K562 (cell line): Measurements from ENCODE around the gene SFT2D2. TPM values are rescaled to one million over a fixed set of nuclear protein-coding genes. Genes with fewer than 3 reads are reported as not detected.

Experiments used
- CBX3 ChIP-seq, 2 experiments: IDR thresholded peaks; 1 replicate in 1 of 2; 2 replicates in 1 of 2; pipeline ENCODE4 v1.6.1; 2012; ENCODE audit warnings: inconsistent platforms in 2 of 2, low read length in 2 of 2, borderline replicate concordance in 1 of 2, control low read depth in 1 of 2
- ELF1 ChIP-seq: fragments of 200-800 bp; sonication (Bioruptor generic); IDR thresholded peaks from 2 replicates; pipeline ENCODE4 v1.6.1; 2016; ENCODE audit warnings: missing genetic modification characterization, missing compliant biosample characterization
- FOXK2 ChIP-seq, 2 experiments: fragments of 450-650 bp; IDR thresholded peaks in 1 of 2; conservative IDR thresholded peaks in 1 of 2; 2 replicates each; pipeline ENCODE4 v1.6.1; 2016; ENCODE audit warnings: low read depth in 2 of 2, mild to moderate bottlenecking in 1 of 2
- GATA2 ChIP-seq: sonication (generic); formaldehyde crosslinking; IDR thresholded peaks from 2 replicates; pipeline ENCODE4 v1.4.0; 2020; ENCODE audit warnings: mild to moderate bottlenecking, missing genetic modification reagents
- MAZ ChIP-seq, 2 experiments: fragments of 450-650 bp in 1 of 2; sonication (generic) in 1 of 2; formaldehyde crosslinking; IDR thresholded peaks in 1 of 2; conservative IDR thresholded peaks in 1 of 2; 2 replicates each; pipeline versions ENCODE4 v1.4.0 to v1.5.0; 2020; ENCODE audit warnings: mild to moderate bottlenecking in 1 of 2, missing genetic modification reagents in 1 of 2
- POU5F1 ChIP-seq: fragments of 150-350 bp; IDR thresholded peaks from 2 replicates; pipeline ENCODE4 v1.6.1; 2014; ENCODE audit warnings: borderline replicate concordance, low read length, low read depth, mild to moderate bottlenecking; ENCODE audit not compliant: partially characterized antibody
- RB1 ChIP-seq: fragments of 450-650 bp; IDR thresholded peaks from 2 replicates; pipeline ENCODE4 v1.6.1; 2017; ENCODE audit warnings: low read depth, mild to moderate bottlenecking
- SMAD4 ChIP-seq: fragments of 250-450 bp; sonication (Bioruptor Pico); conservative IDR thresholded peaks from 2 replicates; pipeline ENCODE4 v1.8.0; 2021; ENCODE audit warnings: inconsistent platforms, mild to moderate bottlenecking, moderate library complexity
- SREBF2 ChIP-seq: sonication (generic); formaldehyde crosslinking; IDR thresholded peaks from 2 replicates; pipeline ENCODE4 v1.4.0; 2020; ENCODE audit warnings: mild to moderate bottlenecking, missing genetic modification reagents
- polyA plus RNA-seq, 8 experiments: library from polyadenylated mRNA; depleted of rRNA in 4 of 8; stranded (reverse) in 5 of 8; unstranded in 3 of 8; fragments of >200 nt; fragmentation: Nextera tagmentation in 2 of 8; fragmentation: Illumina TruSeq in 1 of 8; extraction: Ambion mirVana in 2 of 8; extraction: Trizol in 1 of 8; gene quantifications; 2 replicates each; pipeline versions ENCODE4 v1.2.1 to v1.2.3, GENCODE V29; 2011 to 2014; ENCODE audit warnings: inconsistent platforms in 1 of 8, missing spikeins in 1 of 8
- total RNA-seq, 7 experiments: library from RNA; depleted of rRNA in 6 of 7; stranded (reverse); fragments of >200 nt in 6 of 7; fragmentation: Illumina TruSeq in 2 of 7; extraction: Trizol in 2 of 7; gene quantifications; 2 replicates each; pipeline versions ENCODE4 v1.2.1 to v1.2.3, GENCODE V29; 2011 to 2021; ENCODE audit warnings: low replicate concordance in 1 of 7
- TF ChIP-seq, protein P1 (sequence below): fragments of 450-650 bp; conservative IDR thresholded peaks from 2 replicates; pipeline ENCODE4 v1.6.1; 2016; ENCODE audit warnings: missing genetic modification characterization, low read depth, mild to moderate bottlenecking, missing compliant biosample characterization, moderate library complexity
- TF ChIP-seq, protein P2 (sequence below): sonication (generic); formaldehyde crosslinking; IDR thresholded peaks from 2 replicates; pipeline ENCODE4 v1.8.0; 2022; ENCODE audit warnings: mild to moderate bottlenecking, missing genetic modification reagents, borderline replicate concordance
- TF ChIP-seq, protein P3 (sequence below): fragments of 250-450 bp; sonication (Bioruptor Pico); IDR thresholded peaks from 2 replicates; pipeline ENCODE4 v1.4.0; 2020
- TF ChIP-seq, protein P4 (sequence below): IDR thresholded peaks from 2 replicates; pipeline ENCODE4 v1.6.1; 2014; ENCODE audit warnings: antibody characterized with exemption
- TF ChIP-seq, protein P5 (sequence below): fragments of 450-650 bp; formaldehyde crosslinking; IDR thresholded peaks from 2 replicates; pipeline ENCODE4 v1.4.0; 2022; ENCODE audit warnings: missing genetic modification characterization

The SFT2D2 gene
- total and polyA plus RNA-seq, 9 of the 15 experiments (the other 6 are each of a cell fraction or from before 2014, with no cell fraction given): 3.4 to 50.1 (median 21.6) TPM

DNA sequence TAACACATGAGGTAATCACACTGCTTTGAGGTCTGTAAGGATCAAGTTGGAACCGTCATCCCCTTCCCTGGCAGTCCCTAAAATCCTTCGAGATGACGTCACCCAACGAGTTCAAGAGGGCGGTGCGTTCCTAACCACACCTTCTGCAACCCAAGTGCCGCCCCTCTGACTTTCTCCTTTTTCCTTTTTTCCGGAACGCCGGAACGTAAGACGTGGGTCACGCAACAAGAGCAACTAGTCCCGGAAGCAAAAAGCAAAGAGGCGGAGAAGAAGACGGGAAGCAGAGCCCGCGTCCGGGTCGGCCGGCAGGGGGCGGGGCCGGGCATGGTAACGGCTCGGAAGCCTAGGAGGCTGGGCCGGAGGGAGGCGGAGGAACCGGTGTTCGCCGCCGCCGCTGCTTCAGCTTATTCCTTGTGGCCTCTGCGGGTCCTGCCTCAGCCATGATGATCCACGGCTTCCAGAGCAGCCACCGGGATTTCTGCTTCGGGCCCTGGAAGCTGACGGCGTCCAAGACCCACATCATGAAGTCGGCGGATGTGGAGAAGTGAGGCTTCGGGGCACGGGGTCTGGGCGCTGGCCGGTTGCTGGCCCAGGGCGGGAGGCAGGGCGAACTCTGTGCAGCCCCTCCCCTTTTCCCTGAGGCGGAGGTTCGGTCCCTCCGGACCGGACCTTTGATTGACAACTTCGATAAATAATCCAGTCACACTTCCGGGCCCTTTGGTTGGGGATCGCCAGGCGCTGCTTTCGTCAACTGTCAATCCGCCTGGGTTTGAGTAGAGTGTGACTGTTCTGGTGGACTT, 47.0 kb upstream of the SFT2D2 start, which contains the start of gene TIPRL (continued):
- TF ChIP-seq, protein P1, sequence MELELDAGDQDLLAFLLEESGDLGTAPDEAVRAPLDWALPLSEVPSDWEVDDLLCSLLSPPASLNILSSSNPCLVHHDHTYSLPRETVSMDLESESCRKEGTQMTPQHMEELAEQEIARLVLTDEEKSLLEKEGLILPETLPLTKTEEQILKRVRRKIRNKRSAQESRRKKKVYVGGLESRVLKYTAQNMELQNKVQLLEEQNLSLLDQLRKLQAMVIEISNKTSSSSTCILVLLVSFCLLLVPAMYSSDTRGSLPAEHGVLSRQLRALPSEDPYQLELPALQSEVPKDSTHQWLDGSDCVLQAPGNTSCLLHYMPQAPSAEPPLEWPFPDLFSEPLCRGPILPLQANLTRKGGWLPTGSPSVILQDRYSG: peak; percentile 92; the same call in 1 of the 2 replicates
- TF ChIP-seq ELF1 (tag) (peak; percentile 87), CBX3 (IDR thresholded peaks at IDR 0.05; ENCODE audit: borderline replicate concordance in 1 of 2, low read length in 2 of 2) (peak in 1 of 2 experiments; percentile 84; a peak in 2 of 3 replicates), POU5F1 (no peak), FOXK2 (conservative IDR thresholded peaks at IDR 0.05 in 1 of 2, IDR thresholded peaks at IDR 0.05 in 1 of 2; ENCODE audit: low read depth in 2 of 2) (peak; percentile 95 to 97), RB1 (peak; percentile 76), GATA2 (CRISPR knock-in tag) (no peak), MAZ (CRISPR knock-in tag; conservative IDR thresholded peaks at IDR 0.05 in 1 of 2, IDR thresholded peaks at IDR 0.05 in 1 of 2) (peak; percentile 82 to 84; a peak in 3 of 4 replicates), SMAD4 (CRISPR knock-in tag) (peak; percentile 65), SREBF2 (CRISPR knock-in tag) (no peak)
- TF ChIP-seq, protein P2, sequence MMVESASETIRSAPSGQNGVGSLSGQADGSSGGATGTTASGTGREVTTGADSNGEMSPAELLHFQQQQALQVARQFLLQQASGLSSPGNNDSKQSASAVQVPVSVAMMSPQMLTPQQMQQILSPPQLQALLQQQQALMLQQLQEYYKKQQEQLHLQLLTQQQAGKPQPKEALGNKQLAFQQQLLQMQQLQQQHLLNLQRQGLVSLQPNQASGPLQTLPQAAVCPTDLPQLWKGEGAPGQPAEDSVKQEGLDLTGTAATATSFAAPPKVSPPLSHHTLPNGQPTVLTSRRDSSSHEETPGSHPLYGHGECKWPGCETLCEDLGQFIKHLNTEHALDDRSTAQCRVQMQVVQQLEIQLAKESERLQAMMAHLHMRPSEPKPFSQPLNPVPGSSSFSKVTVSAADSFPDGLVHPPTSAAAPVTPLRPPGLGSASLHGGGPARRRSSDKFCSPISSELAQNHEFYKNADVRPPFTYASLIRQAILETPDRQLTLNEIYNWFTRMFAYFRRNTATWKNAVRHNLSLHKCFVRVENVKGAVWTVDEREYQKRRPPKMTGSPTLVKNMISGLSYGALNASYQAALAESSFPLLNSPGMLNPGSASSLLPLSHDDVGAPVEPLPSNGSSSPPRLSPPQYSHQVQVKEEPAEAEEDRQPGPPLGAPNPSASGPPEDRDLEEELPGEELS (CRISPR knock-in tag): peak; percentile 66; the same call in 1 of the 2 replicates
- TF ChIP-seq, protein P3, sequence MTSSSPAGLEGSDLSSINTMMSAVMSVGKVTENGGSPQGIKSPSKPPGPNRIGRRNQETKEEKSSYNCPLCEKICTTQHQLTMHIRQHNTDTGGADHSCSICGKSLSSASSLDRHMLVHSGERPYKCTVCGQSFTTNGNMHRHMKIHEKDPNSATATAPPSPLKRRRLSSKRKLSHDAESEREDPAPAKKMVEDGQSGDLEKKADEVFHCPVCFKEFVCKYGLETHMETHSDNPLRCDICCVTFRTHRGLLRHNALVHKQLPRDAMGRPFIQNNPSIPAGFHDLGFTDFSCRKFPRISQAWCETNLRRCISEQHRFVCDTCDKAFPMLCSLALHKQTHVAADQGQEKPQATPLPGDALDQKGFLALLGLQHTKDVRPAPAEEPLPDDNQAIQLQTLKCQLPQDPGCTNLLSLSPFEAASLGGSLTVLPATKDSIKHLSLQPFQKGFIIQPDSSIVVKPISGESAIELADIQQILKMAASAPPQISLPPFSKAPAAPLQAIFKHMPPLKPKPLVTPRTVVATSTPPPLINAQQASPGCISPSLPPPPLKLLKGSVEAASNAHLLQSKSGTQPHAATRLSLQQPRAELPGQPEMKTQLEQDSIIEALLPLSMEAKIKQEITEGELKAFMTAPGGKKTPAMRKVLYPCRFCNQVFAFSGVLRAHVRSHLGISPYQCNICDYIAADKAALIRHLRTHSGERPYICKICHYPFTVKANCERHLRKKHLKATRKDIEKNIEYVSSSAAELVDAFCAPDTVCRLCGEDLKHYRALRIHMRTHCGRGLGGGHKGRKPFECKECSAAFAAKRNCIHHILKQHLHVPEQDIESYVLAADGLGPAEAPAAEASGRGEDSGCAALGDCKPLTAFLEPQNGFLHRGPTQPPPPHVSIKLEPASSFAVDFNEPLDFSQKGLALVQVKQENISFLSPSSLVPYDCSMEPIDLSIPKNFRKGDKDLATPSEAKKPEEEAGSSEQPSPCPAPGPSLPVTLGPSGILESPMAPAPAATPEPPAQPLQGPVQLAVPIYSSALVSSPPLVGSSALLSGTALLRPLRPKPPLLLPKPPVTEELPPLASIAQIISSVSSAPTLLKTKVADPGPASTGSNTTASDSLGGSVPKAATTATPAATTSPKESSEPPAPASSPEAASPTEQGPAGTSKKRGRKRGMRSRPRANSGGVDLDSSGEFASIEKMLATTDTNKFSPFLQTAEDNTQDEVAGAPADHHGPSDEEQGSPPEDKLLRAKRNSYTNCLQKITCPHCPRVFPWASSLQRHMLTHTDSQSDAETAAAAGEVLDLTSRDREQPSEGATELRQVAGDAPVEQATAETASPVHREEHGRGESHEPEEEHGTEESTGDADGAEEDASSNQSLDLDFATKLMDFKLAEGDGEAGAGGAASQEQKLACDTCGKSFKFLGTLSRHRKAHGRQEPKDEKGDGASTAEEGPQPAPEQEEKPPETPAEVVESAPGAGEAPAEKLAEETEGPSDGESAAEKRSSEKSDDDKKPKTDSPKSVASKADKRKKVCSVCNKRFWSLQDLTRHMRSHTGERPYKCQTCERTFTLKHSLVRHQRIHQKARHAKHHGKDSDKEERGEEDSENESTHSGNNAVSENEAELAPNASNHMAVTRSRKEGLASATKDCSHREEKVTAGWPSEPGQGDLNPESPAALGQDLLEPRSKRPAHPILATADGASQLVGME (CRISPR knock-in tag): peak; percentile 61; the same call in 1 of the 2 replicates
- TF ChIP-seq, protein P4, sequence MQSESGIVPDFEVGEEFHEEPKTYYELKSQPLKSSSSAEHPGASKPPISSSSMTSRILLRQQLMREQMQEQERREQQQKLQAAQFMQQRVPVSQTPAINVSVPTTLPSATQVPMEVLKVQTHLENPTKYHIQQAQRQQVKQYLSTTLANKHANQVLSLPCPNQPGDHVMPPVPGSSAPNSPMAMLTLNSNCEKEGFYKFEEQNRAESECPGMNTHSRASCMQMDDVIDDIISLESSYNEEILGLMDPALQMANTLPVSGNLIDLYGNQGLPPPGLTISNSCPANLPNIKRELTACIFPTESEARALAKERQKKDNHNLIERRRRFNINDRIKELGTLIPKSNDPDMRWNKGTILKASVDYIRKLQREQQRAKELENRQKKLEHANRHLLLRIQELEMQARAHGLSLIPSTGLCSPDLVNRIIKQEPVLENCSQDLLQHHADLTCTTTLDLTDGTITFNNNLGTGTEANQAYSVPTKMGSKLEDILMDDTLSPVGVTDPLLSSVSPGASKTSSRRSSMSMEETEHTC: no peak
- TF ChIP-seq, protein P5, sequence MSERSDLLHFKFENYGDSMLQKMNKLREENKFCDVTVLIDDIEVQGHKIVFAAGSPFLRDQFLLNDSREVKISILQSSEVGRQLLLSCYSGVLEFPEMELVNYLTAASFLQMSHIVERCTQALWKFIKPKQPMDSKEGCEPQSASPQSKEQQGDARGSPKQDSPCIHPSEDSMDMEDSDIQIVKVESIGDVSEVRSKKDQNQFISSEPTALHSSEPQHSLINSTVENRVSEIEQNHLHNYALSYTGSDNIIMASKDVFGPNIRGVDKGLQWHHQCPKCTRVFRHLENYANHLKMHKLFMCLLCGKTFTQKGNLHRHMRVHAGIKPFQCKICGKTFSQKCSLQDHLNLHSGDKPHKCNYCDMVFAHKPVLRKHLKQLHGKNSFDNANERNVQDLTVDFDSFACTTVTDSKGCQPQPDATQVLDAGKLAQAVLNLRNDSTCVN: no peak
